SU-DHL-6 (cell line): ENCODE results near the gene SDC3.

Experiments
- H2AFZ ChIP-seq: fragments of 200-600 bp; sonication (generic); 2 replicates; pipeline ENCODE4 v1.6.1; 2014; ENCODE audit warnings: low read depth, mild to moderate bottlenecking, moderate library complexity, mixed read lengths, antibody characterized with exemption, low read length; ENCODE audit not compliant: severe bottlenecking
- H3F3A ChIP-seq: fragments of 200-600 bp; shearing (Covaris generic); 2 replicates; pipeline ENCODE4 v1.6.0; 2016; ENCODE audit warnings: antibody characterized with exemption, mild to moderate bottlenecking; ENCODE audit not compliant: insufficient read depth
- H3K27ac ChIP-seq: fragments of 200-600 bp; sonication (generic); 2 replicates; pipeline ENCODE4 v1.5.1; 2016; ENCODE audit warnings: low read depth, mild to moderate bottlenecking, low read length, moderate library complexity, mixed read lengths
- H3K27me3 ChIP-seq: fragments of 200-600 bp; sonication (generic), shearing (Covaris generic); 2 replicates; pipeline ENCODE4 v1.6.0; 2014; ENCODE audit warnings: mild to moderate bottlenecking, low read length
- H3K36me3 ChIP-seq: fragments of 200-600 bp; sonication (generic); 2 replicates; pipeline ENCODE4 v1.6.1; 2014; ENCODE audit warnings: mild to moderate bottlenecking, low read length, mixed read lengths
- H3K4me2 ChIP-seq: fragments of 300-600, 200-600 bp; shearing (Covaris generic), sonication (generic); 2 replicates; pipeline ENCODE4 v1.6.0; 2014; ENCODE audit warnings: low read length, low read depth, mild to moderate bottlenecking; ENCODE audit not compliant: poor library complexity, severe bottlenecking
- H3K4me3 ChIP-seq: fragments of 200-600 bp; sonication (generic); 2 replicates; pipeline ENCODE4 v1.5.1; 2014; ENCODE audit warnings: antibody characterized with exemption, low read length, mild to moderate bottlenecking, mixed read lengths; ENCODE audit not compliant: insufficient read depth, poor library complexity, severe bottlenecking
- H3K79me2 ChIP-seq: fragments of 200-600 bp; sonication (generic); 2 replicates; pipeline ENCODE4 v1.6.1; 2014; ENCODE audit warnings: mild to moderate bottlenecking, low read length, moderate library complexity; ENCODE audit not compliant: insufficient read depth
- H3K9ac ChIP-seq: fragments of 200-600 bp; sonication (generic); 2 replicates; pipeline ENCODE4 v1.7.0; 2014; ENCODE audit warnings: mild to moderate bottlenecking, low read length
- H3K9me2 ChIP-seq: fragments of 200-600 bp; sonication (generic); replicated peaks from 2 replicates; pipeline ENCODE4 v1.6.1; 2014; ENCODE audit warnings: low read length; ENCODE audit not compliant: insufficient read depth
- H3K9me3 ChIP-seq: fragments of 200-600 bp; sonication (generic); 2 replicates; pipeline ENCODE4 v1.6.1; 2014; ENCODE audit warnings: low read length, mixed read lengths; ENCODE audit not compliant: insufficient read depth
- H4K20me1 ChIP-seq: fragments of 200-600 bp; sonication (generic); 2 replicates; pipeline ENCODE4 v1.6.1; 2014; ENCODE audit warnings: low read depth, mild to moderate bottlenecking, antibody characterized with exemption, low read length, moderate library complexity, mixed read lengths
- EZH2phosphoT487 ChIP-seq: fragments of 200-600 bp; sonication (generic), shearing (Covaris generic); conservative IDR thresholded peaks from 2 replicates; pipeline ENCODE4 v1.6.1; 2018; ENCODE audit warnings: mild to moderate bottlenecking, antibody characterized with exemption, low read length, moderate library complexity, mixed read lengths
- TF ChIP-seq, protein P1 (sequence below): fragments of 200-600 bp; sonication (generic); IDR thresholded peaks from one replicate; pipeline ENCODE4 v1.5.1; 2017; ENCODE audit warnings: antibody characterized with exemption, mild to moderate bottlenecking, low read length, moderate library complexity; ENCODE audit not compliant: insufficient read depth, poor library complexity, severe bottlenecking

Gene SDC3

DNA sequence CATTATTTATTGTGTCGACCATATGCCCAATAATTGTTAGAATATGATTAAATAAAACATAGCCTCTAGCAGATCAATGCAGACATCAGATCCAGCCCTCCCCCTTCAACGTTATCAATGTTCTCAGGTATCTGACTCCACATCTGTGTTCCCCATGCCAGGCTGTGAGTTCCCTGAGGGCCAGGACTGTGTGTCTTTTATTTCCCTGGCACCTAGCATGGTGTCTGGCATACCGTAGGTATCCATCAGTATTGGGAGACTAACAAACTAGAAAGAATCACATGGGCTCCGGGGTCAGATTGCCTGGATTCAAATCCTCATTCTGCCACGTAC is 48.3 kb downstream of the SDC3 start:
- Histone ChIP-seq H2AFZ (no peak overlapping the region), H3K9me2 (no peaks in the 10 kb centered on the region), H3K27ac (no peak overlapping the region), H3K4me3 (no peak overlapping the region), H3K79me2 (no peaks in the 10 kb centered on the region), H3K9ac (no peak overlapping the region), H4K20me1 (no peaks in the 10 kb centered on the region), H3F3A (no peaks in the 10 kb centered on the region), H3K27me3 (no peaks in the 10 kb centered on the region), H3K4me2 (no peak overlapping the region), H3K9me3 (no peaks in the 10 kb centered on the region), H3K36me3 (no peaks in the 10 kb centered on the region)
- TF ChIP-seq EZH2phosphoT487: no peak
- TF ChIP-seq, protein P1, sequence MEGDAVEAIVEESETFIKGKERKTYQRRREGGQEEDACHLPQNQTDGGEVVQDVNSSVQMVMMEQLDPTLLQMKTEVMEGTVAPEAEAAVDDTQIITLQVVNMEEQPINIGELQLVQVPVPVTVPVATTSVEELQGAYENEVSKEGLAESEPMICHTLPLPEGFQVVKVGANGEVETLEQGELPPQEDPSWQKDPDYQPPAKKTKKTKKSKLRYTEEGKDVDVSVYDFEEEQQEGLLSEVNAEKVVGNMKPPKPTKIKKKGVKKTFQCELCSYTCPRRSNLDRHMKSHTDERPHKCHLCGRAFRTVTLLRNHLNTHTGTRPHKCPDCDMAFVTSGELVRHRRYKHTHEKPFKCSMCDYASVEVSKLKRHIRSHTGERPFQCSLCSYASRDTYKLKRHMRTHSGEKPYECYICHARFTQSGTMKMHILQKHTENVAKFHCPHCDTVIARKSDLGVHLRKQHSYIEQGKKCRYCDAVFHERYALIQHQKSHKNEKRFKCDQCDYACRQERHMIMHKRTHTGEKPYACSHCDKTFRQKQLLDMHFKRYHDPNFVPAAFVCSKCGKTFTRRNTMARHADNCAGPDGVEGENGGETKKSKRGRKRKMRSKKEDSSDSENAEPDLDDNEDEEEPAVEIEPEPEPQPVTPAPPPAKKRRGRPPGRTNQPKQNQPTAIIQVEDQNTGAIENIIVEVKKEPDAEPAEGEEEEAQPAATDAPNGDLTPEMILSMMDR: no peak

DNA sequence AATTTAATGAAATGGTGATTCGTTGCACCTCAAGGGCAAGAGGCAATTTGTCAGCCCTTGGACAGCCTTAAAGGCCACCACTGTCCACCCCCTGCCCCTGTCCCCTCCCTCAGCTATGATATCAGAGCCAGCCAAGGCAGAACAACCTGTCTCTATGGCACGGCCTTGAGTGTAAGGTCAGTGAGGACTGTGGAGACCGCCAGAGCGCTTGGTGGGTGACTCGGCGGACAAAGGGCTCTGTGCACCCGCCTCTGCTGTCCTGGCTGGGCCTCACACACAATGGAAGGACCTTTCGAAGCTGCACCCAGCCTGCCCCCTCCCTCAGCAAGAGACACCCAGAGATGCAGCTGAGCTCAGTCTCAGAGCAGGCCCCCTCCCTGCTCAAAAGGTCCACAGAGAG is 50.6 kb downstream of the SDC3 start:
- H3K4me2 ChIP-seq: no peak overlapping the region

DNA sequence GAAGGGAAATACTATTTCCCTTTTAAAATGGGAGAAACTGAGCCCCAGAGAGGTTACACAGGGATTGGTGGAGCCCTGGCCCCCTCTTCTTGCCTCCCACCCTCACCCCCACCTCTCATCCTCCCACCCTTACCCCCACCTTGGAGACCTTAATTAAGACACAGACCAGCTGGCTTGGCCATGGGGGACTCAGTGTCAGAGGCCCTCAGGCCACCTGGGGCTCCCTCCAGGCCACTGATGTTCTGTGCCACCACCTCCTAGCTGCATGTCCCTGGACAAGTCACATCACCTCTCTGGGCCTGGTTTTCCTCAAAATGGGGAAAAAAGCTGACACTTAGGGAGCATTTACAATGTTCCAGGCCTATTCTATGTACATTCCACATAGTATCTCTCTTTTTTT is 51.5 kb downstream of the SDC3 start:
- Histone ChIP-seq H3K27ac (no peak overlapping the region), H3K27me3 (no peaks in the 10 kb centered on the region)

More for the DNA sequence above, 50.6 kb downstream of the SDC3 start:
- Histone ChIP-seq H3K4me3 (no peak overlapping the region), H4K20me1 (no peaks in the 10 kb centered on the region), H3K36me3 (no peaks in the 10 kb centered on the region), H3F3A (no peaks in the 10 kb centered on the region), H3K27ac (no peak overlapping the region), H3K9me3 (no peaks in the 10 kb centered on the region), H3K79me2 (no peaks in the 10 kb centered on the region), H3K9me2 (no peaks in the 10 kb centered on the region), H3K9ac (no peak overlapping the region), H3K27me3 (no peaks in the 10 kb centered on the region), H2AFZ (no peak overlapping the region)
- no peak for TF ChIP-seq EZH2phosphoT487
- TF ChIP-seq, protein P1: no peak

More for the DNA sequence above, 51.5 kb downstream of the SDC3 start:
- Histone ChIP-seq H3K79me2 (no peaks in the 10 kb centered on the region), H3K9me3 (no peaks in the 10 kb centered on the region), H4K20me1 (no peaks in the 10 kb centered on the region), H3F3A (no peaks in the 10 kb centered on the region), H3K9me2 (no peaks in the 10 kb centered on the region), H3K4me3 (no peak overlapping the region), H3K36me3 (no peaks in the 10 kb centered on the region), H3K9ac (no peak overlapping the region), H3K4me2 (no peak overlapping the region), H2AFZ (no peak overlapping the region)
- TF ChIP-seq, protein P1: no peak
- TF ChIP-seq EZH2phosphoT487: no peak
